Activated naive CD4-positive, alpha-beta T cell treated with anti-CD3 and anti-CD28 coated beads, Interleukin-2, amount 10 ng/mL, durations not matched to agents 7 days and 5 days (primary cell): Measurements from ENCODE around the gene SMARCC2.

Source experiments
- CTCF ChIA-PET: fragments of 350-600 bp; sonication (Branson Sonifier 250); formaldehyde crosslinking; loops from one replicate; lab custom pipeline; 2021; ENCODE audit warnings: antibody characterized with exemption; lab: Charles Lee
- DNase-seq: peaks from one replicate; pipeline ENCODE4 v3.0.0-alpha.2; 2020
- H3K27ac Mint-ChIP-seq: one replicate; pipeline ENCODE4 v1.8.0; 2021; ENCODE audit warnings: mild to moderate bottlenecking, moderate library complexity, mixed read lengths
- H3K27me3 Mint-ChIP-seq: one replicate; pipeline ENCODE4 v1.8.0; 2021; ENCODE audit warnings: mild to moderate bottlenecking, mixed read lengths
- H3K36me3 Mint-ChIP-seq: one replicate; pipeline ENCODE4 v1.8.0; 2021; ENCODE audit warnings: mixed read lengths
- H3K4me1 Mint-ChIP-seq: one replicate; pipeline ENCODE4 v1.8.0; 2021; ENCODE audit warnings: mixed read lengths
- H3K4me3 Mint-ChIP-seq: one replicate; pipeline ENCODE4 v1.8.0; 2021; ENCODE audit warnings: mild to moderate bottlenecking, moderate library complexity, mixed read lengths
- H3K9me3 Mint-ChIP-seq: one replicate; pipeline ENCODE4 v1.8.0; 2021; ENCODE audit warnings: mixed read lengths

Gene SMARCC2

DNA sequence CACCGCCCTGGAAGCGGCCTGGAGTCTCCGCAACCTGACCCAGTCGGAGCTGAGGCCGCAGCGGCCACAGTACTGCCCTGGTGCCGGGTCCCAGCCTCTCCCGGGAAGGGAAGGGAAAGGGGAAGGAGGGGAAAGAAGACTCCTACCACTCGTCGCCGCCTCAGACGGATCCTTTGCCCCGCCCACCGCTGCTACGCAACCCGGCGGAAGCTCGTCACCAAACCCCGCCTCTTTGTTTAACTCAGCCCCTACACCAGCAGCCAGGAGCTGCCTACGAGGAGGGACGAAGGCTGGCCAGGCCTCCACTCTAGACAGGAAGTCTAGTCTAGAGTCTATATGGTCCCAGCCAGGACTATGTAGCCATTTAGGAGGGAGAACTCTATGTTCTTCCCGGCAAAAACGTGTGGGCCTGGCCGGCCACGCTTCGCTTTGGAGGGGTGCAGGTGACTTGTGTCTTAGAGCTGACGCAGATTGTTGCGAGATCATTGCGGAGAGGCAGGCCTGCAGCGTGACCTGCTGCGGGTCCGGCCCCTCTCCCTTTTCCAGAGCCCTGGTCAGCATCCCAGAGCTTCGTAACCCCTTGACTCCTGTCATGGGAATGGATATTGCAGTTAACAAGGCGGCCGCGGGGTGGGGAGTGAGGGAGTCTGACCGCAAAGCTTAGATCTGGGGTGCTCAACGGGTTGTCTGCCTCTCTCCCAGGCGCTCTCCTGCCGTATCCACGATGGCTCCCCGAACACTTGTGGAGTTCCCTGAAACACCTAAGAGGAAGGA lies 32.7 kb upstream of the SMARCC2 start, which contains the start of gene RNF41:
Gene RNF41, minus strand, starts transcription at position 166 of the 774 bp plus-strand sequence. CDS start 7,875 bp downstream, outside the sequence.
- Mint-ChIP-seq H3K4me3 (peak within 1 kb of the TSS; percentile 99), H3K36me3 (peaks cover 8% of the 10 kb centered on the region), H3K27ac (peak within 1 kb of the TSS; percentile 93), H3K9me3 (no peaks in the 10 kb centered on the region), H3K27me3 (no peaks in the 10 kb centered on the region), H3K4me1 (peaks cover 53% of the 10 kb centered on the region)
- CTCF ChIA-PET, result interaction anchor here (0.6 to 4.1 kb wide), 19 partner anchors 12 to 281 kb away, joined by 3 to 34 read pairs (median 4); partner anchors contain the start of genes ANKRD52, ESYT1, SMARCC2 and ZC3H10
- DNase-seq, result peak; percentile 95

DNA sequence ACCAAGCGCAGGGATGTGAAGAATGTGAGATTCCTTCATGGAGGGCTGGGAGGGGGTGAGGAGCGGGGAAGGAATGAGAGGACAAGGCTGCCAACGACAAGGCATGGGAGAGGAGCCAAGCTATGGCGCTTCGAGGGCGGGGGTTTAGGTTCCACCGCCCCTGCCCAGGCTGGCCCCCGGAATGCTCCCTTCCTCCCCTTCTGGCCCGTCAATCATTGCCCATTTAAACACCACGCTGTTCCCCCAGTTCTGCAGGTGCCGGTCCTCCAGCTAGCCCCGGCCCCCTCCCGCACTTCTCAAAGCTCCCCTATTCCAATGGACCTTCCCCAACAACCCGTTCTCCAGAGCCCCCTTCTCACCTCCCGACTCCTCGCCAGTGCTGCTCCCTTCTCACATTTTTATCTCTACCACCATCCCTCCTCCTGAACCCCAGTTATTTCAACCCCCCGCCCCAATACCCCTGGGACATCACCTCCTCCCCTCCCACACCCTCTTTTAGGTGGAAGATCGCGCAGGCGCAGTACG lies 32.0 kb upstream of the SMARCC2 start:
- no peak for DNase-seq
- peak overlapping the region; percentile 99 for H3K4me3 Mint-ChIP-seq
- CTCF ChIA-PET, result interaction anchor here (0.8 to 4.1 kb wide), 11 partner anchors 15 to 281 kb away, joined by 3 to 34 read pairs (median 5); partner anchors contain the start of genes ESYT1, SMARCC2 and ZC3H10
- no peaks in the 10 kb centered on the region for H3K27me3 Mint-ChIP-seq
- peaks cover 11% of the 10 kb centered on the region for H3K36me3 Mint-ChIP-seq
- H3K9me3 Mint-ChIP-seq, result no peaks in the 10 kb centered on the region
- H3K4me1 Mint-ChIP-seq, result peaks cover 54% of the 10 kb centered on the region
- H3K27ac Mint-ChIP-seq, result peak overlapping the region; percentile 93

DNA sequence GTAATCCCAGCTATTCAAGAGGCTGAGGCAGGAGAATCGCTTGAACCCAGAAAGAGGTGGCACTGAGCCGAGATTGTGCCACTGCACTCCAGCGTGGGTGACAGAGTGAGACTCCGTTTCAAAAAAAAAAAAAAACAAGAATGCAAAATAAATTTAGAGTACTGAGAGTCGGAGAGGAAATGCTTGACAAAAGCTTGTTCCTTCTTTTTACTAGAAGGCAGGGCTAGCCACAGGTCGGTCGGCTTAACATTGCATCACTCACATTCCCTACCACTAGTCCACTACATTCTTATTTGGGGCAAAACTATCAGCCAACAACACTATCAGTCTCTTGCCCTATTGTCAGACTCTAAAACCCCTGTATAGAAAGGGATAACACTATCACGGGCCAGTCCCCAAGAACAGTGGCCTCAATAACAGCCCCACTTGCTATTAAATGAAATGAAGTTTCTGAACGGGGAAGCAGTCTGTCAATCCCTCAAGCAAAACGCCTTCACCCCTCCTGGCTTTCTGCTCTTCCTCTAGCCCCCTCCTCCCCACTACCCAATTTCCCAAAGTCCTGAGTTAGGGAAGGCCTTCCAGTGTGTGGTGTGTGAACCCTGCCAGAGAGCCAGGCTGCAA lies 31.4 kb upstream of the SMARCC2 start:
- Mint-ChIP-seq H3K36me3 (peaks cover 8% of the 10 kb centered on the region), H3K27ac (peak overlapping the region; percentile 93), H3K4me3 (peak overlapping the region; percentile 99), H3K27me3 (no peaks in the 10 kb centered on the region), H3K4me1 (peaks cover 49% of the 10 kb centered on the region), H3K9me3 (no peaks in the 10 kb centered on the region)
- CTCF ChIA-PET, result interaction anchor here (1.3 to 4.1 kb wide), 4 partner anchors 14 to 102 kb away, joined by 6 to 34 read pairs (median 16); partner anchors contain the start of genes SMARCC2 and ZC3H10
- no peak for DNase-seq

DNA sequence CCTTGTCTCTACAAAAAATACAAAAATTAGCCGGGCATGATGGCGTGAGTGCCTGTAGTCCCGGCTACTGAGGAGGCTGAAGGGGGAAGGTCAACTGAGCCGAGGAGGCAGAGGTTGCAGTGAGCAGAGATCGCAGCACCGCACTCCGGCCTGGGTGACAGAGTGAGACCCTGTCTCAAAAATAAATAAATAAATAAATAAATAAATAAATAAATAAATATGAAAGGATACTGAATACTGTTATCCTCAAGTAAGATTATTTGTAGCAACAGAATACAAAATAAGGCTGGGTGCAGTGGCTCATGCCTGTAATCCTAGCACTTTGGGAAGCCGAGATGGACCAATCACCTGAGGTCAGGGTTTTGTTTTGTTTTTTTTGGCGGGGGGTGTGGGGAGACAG lies 30.6 kb upstream of the SMARCC2 start:
- H3K27me3 Mint-ChIP-seq, result no peaks in the 10 kb centered on the region
- H3K4me1 Mint-ChIP-seq, result peaks cover 41% of the 10 kb centered on the region
- H3K9me3 Mint-ChIP-seq, result no peaks in the 10 kb centered on the region
- peaks cover 13% of the 10 kb centered on the region for H3K36me3 Mint-ChIP-seq
- DNase-seq, result no peak
- CTCF ChIA-PET, result interaction anchor here (4.1 kb wide), 1 partner anchor 13 kb away, joined by 34 read pairs; no protein-coding TSS in a partner anchor
- no peak overlapping the region for H3K4me3 Mint-ChIP-seq
- H3K27ac Mint-ChIP-seq, result no peak overlapping the region

DNA sequence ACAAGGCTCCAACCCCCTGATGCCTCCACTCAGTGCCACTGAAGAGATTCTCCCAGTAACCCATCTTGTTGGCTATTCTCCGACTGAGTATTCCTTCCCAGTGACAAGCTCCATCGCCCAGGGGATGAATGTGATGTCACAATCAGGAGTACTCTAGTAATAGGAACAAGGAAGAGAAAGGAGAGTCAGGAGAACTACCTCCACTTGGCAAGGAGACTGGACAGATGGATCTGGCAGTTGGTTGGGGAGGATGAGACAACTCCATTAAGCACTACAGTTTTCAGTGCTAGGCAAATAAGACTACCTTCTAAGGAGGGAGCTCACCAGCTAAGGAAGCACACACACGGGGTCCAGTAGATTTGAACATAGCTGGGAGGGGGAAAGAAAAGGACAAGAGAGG lies 27.2 kb upstream of the SMARCC2 start:
- H3K27ac Mint-ChIP-seq, result no peak overlapping the region
- H3K4me3 Mint-ChIP-seq, result no peak overlapping the region
- no peaks in the 10 kb centered on the region for H3K9me3 Mint-ChIP-seq
- H3K36me3 Mint-ChIP-seq, result peaks cover 27% of the 10 kb centered on the region
- no peak for DNase-seq
- no peaks in the 10 kb centered on the region for H3K27me3 Mint-ChIP-seq
- CTCF ChIA-PET, result interaction anchor here (0.6 to 1.2 kb wide), 3 partner anchors 10 to 319 kb away, joined by 3 to 6 read pairs (median 3); no protein-coding TSS in a partner anchor
- peaks cover 11% of the 10 kb centered on the region for H3K4me1 Mint-ChIP-seq

DNA sequence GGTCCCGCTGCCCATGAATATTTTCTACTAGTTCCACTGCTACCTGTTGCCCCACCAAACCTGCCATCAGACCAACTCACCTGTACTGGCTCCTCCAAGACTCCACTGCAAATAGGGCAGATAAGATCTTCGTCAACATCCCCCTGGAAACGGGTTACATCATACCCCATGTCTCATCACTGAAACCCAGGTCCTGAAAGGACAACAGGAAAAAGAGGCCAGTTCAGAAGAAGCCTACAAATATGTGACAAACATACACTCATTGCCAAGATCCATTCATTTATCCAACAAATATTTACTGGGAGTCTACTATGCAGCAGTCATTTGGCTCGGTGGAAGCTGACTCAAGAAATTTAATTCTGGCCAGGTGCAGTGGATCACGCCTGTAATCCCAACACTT lies 24.6 kb upstream of the SMARCC2 start:
- CTCF ChIA-PET, result interaction anchor here (0.5 kb wide), 1 partner anchor 12 kb away, joined by 3 read pairs; no protein-coding TSS in a partner anchor
- Mint-ChIP-seq H3K27me3 (no peaks in the 10 kb centered on the region), H3K4me1 (peaks cover 2% of the 10 kb centered on the region), H3K27ac (no peak overlapping the region), H3K9me3 (no peaks in the 10 kb centered on the region), H3K36me3 (peaks cover 43% of the 10 kb centered on the region), H3K4me3 (no peak overlapping the region)
- DNase-seq, result no peak

DNA sequence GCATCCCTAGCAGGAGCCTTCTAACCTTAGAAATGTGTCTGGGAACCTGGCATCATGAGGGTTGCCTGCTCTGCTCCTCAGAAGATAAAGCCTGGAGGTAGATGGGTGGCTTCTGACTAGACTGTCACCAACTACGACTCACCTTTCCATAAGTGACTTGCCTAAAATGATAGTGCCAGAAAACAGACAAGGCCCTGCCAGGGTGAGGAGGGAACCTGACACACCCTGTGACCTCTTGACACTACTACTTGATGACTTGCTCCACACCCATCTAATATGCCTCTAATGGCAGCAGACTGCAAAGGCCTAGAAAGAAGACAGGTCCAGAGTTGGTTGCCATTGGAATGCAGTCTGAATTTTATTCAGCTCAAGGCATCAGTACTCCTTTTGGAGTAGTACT lies 23.1 kb upstream of the SMARCC2 start:
- Mint-ChIP-seq H3K9me3 (no peaks in the 10 kb centered on the region), H3K36me3 (peaks cover 50% of the 10 kb centered on the region), H3K4me1 (peaks cover 2% of the 10 kb centered on the region), H3K27ac (no peak overlapping the region), H3K27me3 (no peaks in the 10 kb centered on the region), H3K4me3 (no peak overlapping the region)
- no peak for DNase-seq
- CTCF ChIA-PET, result interaction anchor here (0.6 kb wide), 1 partner anchor 361 kb away, joined by 3 read pairs; no protein-coding TSS in a partner anchor

DNA sequence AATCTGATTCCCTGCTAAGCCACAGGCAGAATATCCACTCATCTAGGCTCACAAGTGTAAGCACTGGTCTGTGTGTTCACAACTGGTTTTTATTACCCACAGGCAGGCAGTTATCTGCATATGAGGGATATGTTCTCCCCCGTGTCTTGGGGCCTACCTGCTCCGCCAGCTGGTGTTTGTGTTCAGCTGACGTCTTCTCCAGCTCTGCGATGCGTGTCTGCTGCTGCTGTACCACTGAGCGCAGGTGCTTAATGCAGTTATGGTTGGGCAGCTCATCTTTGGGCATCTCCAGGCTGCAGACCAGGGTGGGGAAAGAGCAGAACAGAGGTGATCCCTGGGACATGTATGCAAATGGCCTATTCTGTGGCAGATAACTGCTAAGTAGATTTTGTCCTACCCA lies 18.7 kb upstream of the SMARCC2 start:
- Mint-ChIP-seq H3K4me1 (no peaks in the 10 kb centered on the region), H3K27me3 (no peaks in the 10 kb centered on the region), H3K27ac (no peak overlapping the region), H3K36me3 (peaks cover 51% of the 10 kb centered on the region), H3K9me3 (no peaks in the 10 kb centered on the region), H3K4me3 (no peak overlapping the region)
- CTCF ChIA-PET, result interaction anchor here (1.1 to 4.3 kb wide), 7 partner anchors 11 to 256 kb away, joined by 3 to 34 read pairs (median 5); partner anchors contain the start of genes RNF41 and SMARCC2
- no peak for DNase-seq

DNA sequence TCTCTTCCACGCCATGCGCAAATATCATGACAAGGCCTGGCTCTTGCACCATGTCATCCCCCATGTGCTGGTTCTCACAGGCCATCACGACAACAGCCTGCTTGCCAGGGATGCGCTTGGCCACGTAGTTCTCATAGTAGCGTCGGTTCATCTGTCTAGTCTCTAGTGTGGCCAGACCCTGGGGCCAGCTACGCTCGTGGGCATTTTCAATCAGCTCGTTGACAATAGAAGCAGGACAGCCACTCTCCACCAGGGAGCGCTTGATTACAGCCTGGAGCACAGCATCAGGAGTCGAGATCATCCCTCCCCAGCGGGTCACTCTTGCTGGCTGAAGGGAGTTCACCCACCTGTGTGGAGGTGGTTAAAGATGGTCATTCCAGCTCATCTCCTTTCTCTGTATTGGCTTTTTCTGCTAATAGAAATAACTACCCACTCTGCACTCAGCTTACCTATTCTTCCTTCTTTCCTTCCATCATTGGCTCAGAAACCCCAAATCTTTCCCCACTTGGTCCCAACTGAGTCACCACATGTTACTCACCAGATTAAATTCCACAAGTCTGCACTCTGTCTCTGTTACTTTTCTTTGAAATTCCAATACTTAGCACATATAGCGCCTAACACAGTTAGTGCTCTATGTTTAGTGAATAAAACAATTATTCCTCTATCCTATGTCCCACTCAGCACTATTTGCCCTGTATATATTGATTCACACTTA lies 17.3 kb upstream of the SMARCC2 start:
- H3K9me3 Mint-ChIP-seq, result no peaks in the 10 kb centered on the region
- no peaks in the 10 kb centered on the region for H3K27me3 Mint-ChIP-seq
- H3K36me3 Mint-ChIP-seq, result peaks cover 45% of the 10 kb centered on the region
- CTCF ChIA-PET, result interaction anchor here (0.6 to 4.3 kb wide), 18 partner anchors 10 to 263 kb away, joined by 3 to 34 read pairs (median 4); partner anchors contain the start of genes CNPY2, RNF41 and SMARCC2
- no peak overlapping the region for H3K27ac Mint-ChIP-seq
- no peak overlapping the region for H3K4me3 Mint-ChIP-seq
- H3K4me1 Mint-ChIP-seq, result no peaks in the 10 kb centered on the region
- peak; percentile 65 for DNase-seq

DNA sequence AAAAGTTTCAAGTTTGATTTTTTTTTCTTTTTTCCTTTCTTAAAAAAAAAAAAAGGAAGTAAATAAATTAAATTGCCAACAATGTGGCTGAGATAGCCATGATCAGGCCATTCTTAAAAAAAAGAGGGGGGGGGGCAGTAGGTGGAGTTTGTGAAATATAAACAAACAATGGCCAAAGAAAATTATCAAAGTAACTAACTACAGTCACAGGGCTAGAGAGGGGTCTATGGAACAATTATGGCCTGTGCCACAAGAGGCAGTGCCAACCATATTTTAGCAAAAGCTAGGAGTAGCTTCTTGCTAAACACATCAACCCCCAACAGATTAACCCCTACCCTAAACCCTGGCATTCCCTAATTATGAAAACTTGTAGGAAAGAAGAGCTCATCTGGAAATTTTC lies 16.2 kb upstream of the SMARCC2 start:
- Mint-ChIP-seq H3K9me3 (no peaks in the 10 kb centered on the region), H3K4me1 (no peaks in the 10 kb centered on the region), H3K4me3 (no peak overlapping the region), H3K27ac (no peak overlapping the region), H3K27me3 (no peaks in the 10 kb centered on the region), H3K36me3 (peaks cover 39% of the 10 kb centered on the region)
- CTCF ChIA-PET, result interaction anchor here (0.7 to 4.3 kb wide), 9 partner anchors 11 to 467 kb away, joined by 3 to 34 read pairs (median 4); partner anchors contain the start of gene RNF41
- DNase-seq, result no peak

DNA sequence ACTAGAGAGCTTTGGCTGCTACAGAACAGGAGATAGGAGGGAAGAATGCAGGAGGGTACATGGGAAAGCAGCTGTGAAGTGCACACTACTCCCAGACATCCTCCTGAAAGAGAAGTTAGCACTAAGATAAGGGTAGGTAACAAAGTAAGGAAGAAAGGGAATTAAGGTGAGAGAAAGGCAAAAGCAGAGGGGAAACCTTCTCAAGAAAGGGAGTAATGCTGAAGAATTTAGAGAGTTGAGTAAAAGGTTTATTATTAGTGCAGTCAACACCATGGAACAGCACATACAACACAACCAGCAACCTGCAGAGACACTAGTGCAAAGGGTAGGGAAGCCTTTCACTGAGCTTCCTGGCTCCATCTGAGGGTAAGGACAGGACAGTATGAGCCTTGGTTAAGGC lies 15.0 kb upstream of the SMARCC2 start:
- Mint-ChIP-seq H3K27me3 (no peaks in the 10 kb centered on the region), H3K4me1 (no peaks in the 10 kb centered on the region), H3K4me3 (no peak overlapping the region), H3K9me3 (no peaks in the 10 kb centered on the region), H3K36me3 (peaks cover 30% of the 10 kb centered on the region), H3K27ac (no peak overlapping the region)
- no peak for DNase-seq
- CTCF ChIA-PET, result interaction anchor here (1.4 to 4.3 kb wide), 3 partner anchors 9 to 17 kb away, joined by 3 to 34 read pairs (median 10); partner anchors contain the start of genes RNF41 and SMARCC2

DNA sequence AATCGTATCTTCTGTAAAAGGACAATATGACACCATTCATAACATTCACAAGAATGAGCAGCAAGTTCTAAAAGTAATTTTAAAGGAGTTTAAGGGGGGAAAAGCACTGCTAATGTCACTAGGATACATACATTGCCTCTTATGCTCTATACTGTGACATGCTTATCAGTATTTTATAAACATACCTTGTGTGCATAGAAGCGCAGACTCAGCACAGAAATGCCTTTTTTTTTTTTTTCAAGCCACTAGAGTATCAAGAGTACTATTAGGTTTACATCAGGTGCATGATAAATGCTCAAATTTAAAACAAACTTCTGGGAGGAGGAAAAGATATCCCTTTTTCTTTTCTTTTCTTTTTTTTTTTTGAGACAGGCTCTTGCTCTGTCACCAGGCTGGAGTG lies 13.6 kb upstream of the SMARCC2 start:
- Mint-ChIP-seq H3K36me3 (peaks cover 26% of the 10 kb centered on the region), H3K27me3 (no peaks in the 10 kb centered on the region)
- CTCF ChIA-PET, result no interaction called here

DNA sequence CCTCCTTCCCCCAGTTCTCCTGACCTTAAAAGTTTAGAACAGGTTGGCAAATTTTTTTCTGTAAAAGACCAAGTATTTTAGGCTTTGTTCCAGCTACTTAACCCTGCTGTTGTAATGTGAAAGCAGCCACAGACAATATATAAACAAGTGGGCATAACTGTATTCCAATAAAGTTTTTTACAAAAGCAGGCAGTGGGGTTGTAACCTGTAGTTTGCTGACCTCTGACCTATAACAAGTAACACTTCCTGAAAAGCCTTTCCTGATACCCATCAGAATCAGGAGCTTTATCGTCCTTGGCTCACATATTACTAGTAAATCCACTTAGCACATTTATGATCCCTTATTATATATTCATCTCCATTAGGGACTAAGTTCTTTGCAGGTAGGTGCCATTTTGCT lies 13.1 kb upstream of the SMARCC2 start:
- H3K36me3 Mint-ChIP-seq, result peaks cover 21% of the 10 kb centered on the region
- CTCF ChIA-PET, result interaction anchor here (0.7 to 1.6 kb wide), 2 partner anchors 13 to 42 kb away, joined by 3 read pairs; partner anchors contain the start of gene SMARCC2
- H3K27me3 Mint-ChIP-seq, result no peaks in the 10 kb centered on the region
- H3K4me1 Mint-ChIP-seq, result no peaks in the 10 kb centered on the region
- no peak overlapping the region for H3K27ac Mint-ChIP-seq
- H3K9me3 Mint-ChIP-seq, result no peaks in the 10 kb centered on the region
- no peak overlapping the region for H3K4me3 Mint-ChIP-seq
- DNase-seq, result no peak

More for the DNA sequence above, 13.6 kb upstream of the SMARCC2 start:
- no peaks in the 10 kb centered on the region for H3K9me3 Mint-ChIP-seq
- DNase-seq, result no peak
- H3K4me1 Mint-ChIP-seq, result no peaks in the 10 kb centered on the region
- no peak overlapping the region for H3K4me3 Mint-ChIP-seq
- no peak overlapping the region for H3K27ac Mint-ChIP-seq
